HG02623 (cell line): ENCODE data around the gene TEX14.

Source experiments
- ATAC-seq: cut with Tn5 transposase; IDR thresholded peaks from one replicate; pipeline ENCODE4 v1.9.1; 2021; ENCODE audit warnings: moderate library complexity; ENCODE audit not compliant: unreplicated experiment

TEX14 gene

DNA sequence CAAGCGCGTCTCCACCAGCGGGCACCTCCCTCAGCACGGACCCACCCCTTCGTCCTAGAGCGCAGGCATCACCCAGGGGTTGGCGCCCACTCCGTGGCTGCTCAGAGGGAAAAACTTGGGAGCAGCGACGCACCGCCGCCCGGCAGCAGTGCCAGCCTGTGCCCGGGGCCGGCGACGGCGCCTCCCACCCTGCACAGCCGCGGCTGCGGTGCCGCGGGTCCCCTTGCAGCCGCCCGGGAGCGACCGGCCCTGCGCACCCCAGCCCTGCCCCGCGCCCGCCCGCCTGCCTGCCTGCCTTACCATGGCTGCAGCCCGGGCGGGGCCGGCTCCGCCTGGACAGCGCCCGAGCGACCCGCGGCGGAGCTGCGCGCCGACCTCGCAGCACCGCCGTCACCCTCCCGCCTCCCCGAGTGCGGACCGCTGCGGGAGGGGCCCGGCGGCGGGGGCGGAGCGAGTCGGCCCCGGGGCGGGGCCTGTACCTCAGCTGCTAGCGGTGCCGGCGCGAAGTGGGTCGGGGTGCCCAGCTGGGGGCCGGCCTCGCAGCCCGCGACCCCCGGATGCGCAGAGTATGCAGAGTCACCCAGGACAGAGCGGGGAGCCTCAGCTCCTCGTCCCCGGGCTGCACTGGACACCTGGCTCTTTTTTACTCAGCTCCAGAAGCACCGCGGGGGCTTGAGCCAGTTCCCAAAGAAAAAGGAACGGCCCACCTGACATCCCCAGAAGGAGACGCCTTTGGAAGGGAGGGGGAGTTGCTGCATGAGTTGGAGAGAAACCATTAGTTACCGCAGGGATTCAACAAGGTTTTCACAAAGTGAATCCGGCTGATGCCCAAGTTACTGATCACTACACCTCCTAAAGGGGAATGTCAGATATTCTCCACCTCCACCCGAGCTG, 159.9 kb downstream of the TEX14 start:
- ATAC-seq, result peak; percentile 67

DNA sequence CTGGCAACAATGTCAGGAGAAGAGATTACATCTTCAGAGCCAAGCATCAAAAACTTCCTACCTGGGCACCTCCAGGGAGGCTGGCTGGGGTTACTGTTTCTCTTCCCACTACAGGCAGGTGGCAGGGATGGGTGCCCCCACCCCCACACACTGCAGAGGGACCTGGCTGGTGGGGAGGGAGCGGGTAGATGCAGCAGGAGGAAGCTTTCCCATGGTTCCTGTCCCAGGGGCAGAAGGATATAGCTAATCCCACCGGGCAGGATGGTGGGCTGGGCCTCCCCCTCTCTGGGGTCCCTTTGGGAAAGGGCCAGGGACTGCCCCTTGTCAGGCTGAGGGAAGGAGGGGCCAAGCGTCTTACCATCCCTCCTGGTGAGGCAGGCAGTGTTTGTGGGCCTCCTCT, 160.7 kb downstream of the TEX14 start:
- ATAC-seq, result no peak

DNA sequence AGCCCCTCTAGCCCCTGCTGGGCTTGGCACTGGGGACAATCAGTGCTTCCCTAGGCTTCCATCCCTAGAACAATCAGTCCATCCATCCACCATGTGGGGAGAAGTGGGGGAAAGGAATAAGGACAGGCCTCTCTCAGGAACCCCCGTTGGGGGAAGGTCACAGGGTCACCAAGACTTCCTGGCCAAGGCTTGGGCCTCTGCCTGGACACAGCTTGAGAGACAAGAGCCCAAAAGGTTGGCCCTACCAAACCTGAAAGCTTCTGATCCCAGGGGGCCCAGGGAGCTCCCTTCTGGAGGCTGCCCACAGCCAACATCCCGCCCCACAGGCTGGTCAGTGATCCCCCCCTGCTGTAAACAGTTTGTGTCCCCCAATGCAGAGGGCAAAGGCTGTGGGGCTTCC, 161.2 kb downstream of the TEX14 start:
- ATAC-seq, result no peak

DNA sequence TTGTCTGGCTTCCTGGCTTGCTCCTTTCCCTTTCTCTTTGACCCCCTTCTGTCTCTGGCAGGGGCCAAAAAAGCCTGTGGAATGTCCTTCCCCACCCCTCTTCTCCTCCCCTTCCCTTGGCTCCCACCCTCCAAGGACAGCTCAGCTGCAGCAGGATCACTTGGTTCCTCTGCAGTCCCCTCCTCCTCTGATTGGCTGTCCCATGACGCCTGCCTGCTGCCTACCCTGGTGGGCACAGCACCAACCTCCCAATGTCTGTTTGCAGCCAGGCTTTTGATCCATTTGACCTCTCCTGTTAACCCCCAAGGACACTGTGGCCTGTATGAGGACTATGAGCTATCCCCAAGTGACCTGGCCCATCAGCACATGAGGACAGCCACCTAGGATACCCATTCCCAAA, 162.6 kb downstream of the TEX14 start:
- no peak for ATAC-seq

DNA sequence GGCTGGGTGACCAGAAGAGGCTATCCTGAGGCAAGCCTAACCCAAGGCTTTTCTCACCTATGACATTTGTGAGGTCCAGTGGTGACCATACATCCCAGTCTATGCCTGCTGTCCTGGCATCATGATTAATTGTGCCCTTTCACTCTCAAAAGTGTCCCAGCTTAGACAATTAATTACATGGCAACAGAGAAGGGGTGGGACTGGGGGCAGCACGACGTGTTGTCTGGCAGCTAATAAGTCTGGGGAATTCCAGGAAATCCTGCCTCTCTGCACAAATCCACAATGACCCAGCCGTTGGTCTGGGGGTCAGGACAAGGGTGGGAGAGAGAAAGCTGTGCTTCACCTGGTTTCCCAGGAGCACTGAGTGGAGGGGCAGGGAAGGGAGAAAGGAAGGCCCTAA, 163.4 kb downstream of the TEX14 start:
- ATAC-seq, result no peak

DNA sequence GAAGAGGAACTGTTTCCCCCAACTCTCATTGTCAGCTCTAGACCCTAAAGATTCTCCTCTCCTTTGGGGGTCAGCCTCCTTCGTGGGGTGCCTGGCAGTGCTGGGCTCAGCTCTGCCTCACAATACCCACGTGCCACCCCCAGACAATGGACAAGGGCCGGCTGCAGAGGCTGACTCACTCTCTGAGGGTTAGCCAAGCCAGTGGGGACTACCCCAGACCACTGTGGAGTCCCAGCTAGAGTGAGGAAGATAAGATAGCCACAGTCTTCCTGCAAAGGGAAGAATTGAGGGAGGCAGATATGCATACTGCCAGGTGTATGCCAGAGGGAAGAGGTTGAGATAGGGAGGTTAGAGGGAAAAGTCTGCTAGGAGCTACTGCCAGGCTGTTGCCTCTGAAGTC, 163.9 kb downstream of the TEX14 start:
- ATAC-seq, result no peak

DNA sequence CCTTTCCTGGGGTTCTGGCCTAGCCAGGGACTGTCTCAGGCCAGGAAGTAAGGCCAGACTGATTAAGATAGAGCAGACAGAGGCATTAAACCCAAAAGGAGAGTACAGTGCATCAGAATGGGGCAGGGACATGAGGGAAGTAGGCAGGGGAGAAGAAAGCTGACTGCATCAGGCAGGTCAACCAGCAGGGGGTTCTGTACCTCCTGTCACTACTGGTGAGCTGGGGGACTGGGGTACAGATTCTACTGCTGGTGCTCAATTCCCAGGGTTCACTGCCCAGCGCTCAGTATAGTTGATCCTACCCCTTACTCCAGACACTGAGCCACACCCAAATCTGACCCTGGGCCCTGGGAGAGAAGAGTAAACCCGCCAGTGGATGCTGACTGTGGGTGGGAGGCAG, 164.5 kb downstream of the TEX14 start:
- ATAC-seq, result no peak

DNA sequence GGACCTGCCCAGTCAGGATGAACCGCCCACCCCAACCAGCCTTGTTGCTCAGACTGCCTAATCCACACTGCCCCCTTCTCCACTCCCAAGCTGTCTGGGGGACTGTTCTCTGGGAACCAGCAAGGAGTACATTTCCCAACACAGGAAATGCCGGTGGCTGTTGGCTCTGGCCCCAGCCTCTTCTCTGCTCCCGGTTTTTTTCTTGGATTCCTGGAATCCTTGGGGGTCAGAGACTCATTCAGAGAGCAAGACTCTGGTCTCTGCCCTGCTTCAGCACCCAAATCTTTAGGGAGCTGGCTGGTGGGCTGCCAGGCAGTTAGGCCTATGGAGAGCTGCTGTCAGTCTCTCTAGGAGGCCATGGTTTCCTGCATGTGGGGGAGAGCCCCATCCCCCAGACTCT, 166.6 kb downstream of the TEX14 start:
- no peak for ATAC-seq

DNA sequence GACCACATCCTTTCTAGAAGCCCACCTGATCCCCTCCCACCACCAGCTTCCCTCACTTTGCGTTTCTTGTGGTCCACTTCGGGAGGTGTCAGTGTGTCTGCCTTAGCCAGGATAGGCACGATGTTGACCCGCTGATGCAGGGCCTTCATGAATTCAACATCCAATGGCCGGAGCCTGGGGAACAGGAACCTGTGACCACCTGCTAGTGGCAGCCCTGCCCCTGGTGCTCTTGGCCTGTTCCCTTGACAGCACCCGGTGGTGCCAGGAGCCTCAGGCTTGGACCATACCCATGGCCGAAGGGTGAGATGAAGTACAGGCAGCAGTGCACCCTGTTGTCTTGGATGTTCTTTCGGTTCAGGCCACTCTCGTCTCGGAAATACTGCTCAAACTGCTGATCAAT, 170.2 kb downstream of the TEX14 start:
- no peak for ATAC-seq

DNA sequence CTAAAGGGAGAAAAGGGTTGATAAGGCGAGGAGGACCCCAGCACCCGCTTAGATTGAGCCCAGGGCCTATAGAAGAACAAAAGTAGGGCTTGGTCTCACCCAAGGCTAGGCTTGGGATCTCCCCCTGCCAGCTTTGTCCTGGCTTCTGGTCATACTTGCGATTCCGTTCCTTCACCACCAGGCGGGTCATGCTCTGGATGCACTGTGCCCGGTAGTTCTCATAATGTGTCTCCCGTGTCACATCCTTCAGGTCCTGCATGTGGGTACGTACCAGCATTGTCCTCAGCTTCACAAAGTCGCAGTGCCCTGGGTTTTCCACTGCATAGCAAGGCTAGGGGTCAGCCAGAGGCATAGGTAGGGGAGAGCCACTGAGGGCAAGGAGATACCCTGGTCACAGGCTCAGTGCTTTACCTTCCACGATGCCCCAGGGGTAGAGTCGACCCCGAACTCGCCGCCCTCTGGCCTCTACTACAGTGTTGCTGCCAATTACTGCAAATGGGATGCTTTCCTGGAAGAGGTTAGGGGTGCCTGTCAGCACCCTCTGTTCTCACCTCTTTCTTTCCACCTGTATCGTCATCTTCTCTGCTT, 170.9 kb downstream of the TEX14 start:
- no peak for ATAC-seq

DNA sequence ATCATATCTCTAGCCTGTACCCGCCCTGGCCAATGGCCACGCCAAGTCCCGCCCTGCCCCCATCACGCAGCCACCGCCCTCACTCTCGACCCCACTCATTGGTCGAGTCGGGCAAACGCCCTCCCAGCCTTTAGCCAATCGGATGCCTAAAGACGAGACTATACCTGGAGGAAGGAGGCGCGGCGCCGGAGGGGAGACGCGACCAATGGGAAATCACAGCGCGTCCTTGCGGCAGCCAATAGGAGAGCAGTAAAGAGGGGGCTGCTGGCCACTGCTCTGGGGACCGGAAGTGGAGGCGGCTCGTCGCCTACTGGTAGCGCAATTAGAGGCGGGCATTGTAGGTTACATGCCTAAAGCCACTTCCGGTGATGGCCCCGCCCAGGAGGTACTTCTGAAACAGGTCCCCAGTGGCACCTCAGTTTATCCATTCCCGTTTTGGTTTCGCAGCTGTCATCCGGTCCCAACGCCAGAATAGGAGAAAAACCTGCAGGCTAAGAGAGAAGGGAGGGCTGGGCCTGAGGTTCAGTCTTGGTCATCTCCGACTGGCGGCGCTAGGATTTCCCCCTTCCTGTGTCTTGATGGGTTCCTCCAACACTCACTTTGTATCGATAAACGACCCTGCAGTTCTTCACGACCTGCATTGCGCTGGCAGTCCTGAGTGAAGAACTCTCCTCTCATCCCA, 173.8 kb downstream of the TEX14 start:
- ATAC-seq, result peak; percentile 80

DNA sequence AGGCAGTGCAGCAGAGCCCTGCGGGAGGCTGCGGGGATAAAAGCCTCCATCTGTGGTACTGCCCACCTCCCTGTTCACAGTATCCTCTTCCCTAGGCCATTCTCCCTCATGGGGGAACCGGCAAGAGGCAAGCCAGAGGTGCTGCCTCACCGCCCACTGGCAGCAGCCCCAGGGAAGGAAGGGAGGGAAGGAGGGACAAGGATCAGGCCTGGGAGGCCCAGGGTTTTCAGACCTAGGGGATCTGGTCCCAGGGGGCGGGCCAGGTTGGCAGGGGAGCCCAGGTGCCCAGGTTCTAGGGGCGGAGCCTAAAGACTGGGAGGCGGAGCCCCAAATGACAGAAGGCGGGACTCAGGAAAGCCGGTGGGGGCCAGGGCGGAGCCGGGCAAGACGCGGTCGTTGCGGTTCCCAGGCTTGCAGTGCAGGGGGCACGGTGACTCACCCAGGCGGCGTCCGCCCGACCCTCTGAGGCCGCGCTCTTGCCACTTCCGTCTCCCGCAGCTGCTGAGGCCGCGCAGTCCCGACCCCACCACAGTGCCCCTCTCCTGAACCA, 174.4 kb downstream of the TEX14 start:
- no peak for ATAC-seq

DNA sequence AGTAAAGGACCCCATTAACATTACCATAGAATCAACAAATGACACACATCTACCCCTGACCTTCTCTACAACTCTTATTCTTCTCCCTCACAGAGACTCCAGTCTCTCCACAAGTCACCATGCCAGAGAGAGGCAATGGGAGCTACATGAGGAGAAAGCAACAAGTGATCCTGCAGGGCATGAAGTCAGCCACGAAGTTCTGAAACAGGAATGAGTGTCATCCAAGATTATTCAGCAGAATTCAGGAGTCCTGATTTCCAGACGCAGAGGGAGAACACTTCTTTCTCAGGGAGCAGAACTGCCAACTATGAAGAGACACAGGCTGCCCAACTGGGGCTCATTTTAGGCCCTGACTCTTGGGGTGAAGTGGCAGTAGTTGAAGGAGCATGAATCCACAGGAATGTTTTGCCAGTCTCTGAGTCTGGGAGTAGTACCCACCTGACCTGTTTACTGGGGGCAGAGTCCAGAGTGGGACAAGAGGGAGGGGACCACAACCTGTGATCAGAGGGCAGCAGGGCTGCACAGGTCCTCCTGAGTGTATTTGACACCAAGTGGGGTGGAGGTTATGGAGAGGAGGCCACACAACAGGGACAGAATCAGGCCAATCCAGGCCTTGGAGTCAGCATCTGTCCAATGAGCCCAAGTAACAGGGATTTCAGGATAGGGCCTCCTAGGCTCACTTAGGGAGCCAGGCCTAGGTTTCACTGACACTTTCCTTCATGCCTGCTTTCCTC, 175.0 kb downstream of the TEX14 start:
- ATAC-seq, result no peak

DNA sequence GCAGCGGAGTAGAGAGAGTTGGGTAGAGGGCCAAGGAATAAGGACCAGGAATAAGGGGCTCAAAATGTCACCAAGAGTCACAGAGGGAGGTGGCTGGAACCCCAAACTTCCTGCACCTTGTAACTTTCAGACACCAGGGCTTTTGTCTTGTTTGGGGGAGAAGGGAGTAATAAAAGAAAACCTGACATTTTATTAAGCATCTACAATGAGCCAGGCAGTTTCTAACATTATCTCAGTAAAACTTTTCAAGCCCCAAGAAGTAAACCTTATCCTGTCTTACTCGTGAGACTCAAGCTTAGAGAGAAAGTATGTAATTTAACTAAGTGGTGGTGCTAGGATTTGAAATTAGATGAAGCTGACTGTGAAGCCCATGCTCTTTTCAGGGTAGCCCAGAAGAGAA, 176.6 kb downstream of the TEX14 start:
- no peak for ATAC-seq

DNA sequence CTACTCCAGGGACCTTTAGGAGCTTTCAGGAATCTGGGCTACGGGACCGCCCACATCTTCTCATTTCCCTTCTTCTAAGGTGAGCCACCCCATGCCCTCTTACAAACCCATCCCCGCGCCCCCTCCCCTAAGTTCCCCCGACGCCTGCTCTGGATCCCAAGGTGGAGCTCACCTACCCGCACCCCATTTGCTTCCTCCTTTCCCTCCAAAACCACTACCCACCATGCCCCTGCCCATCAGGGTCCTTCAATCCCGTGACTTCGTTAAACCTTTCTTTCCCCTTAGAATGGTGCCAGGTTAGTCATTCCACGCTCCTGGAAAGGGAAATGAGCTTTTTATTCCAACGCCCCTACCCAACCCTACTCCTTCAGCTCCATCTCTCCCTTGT, 177.1 kb downstream of the TEX14 start:
- no peak for ATAC-seq

DNA sequence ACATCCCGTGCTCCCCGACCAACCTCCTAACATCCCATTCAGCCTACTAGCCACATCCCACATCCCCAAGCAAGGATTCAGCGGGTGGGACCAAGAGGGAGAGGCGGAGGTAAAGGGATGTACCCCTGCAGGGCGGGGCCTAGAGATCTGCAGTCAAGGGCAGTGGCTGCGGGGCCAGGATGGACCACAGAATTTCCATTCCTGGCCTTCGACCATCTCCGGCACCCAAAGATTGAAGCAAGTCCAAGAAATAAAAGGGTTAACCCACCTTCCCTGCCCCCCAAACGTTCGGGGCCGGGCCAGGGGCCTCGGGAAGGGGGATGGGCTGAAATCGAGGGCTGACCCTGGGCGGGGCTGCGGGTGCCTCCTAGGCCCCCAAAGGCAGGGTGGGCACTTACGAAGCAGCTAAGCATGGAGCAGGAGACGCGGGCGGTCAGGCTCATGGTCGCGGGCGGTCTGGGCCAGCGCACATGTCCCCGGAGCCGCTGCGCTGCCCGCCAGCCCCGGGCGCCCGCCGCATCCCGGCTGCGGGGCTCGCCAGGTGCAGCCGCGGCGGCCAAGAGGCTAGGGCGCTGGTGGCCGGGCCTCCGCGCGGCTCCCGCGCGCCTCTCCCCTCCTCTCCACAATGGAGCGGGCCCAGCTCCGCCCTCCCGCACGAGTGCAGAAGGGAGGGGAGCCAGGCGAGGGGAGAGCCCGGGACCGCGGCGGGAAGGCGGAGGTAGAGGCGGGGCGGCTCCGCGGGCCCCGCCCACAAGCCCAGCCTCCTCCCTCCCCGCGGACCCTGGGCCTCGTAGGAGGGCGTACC, 177.7 kb downstream of the TEX14 start, which contains the start of gene MTMR4:
MTMR4 (minus strand) TSS at position 674 of the 805 bp plus-strand sequence; CDS start at position 443, 231 bp downstream.
- ATAC-seq, result no peak

DNA sequence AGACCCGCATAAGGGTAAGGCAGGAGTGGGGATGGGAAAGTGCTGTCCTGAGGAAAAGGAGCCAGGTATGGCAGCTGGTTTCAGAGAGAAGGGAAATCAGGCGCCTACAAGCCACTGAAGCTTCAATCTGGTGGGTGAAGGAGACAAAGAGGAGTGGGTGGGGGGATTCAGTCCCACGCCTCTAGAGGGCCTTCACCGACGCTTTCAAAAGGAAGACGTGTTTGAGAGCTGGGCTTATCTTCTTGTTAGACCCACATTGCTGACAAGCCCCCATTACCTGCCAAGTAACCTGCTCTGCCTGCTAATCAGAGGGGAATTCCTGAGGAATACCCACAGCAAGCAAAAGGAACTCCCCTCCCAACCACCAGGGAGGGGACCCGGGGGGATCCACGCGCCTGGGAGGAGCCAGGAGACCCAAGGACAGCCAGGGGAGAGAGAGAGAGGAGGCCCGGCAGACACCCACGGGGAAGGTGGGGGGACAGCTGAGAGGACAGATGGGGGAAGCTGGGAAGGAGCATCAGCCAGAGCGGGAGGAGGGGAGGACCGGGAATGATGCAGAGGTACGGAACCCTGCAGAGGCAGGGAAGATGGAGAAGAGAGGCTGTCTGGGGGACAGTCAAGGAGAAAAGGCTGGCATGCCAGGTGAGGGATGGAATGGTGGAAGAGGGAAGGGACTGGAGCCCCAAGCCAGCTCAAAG, 178.4 kb downstream of the TEX14 start:
- ATAC-seq, result no peak

DNA sequence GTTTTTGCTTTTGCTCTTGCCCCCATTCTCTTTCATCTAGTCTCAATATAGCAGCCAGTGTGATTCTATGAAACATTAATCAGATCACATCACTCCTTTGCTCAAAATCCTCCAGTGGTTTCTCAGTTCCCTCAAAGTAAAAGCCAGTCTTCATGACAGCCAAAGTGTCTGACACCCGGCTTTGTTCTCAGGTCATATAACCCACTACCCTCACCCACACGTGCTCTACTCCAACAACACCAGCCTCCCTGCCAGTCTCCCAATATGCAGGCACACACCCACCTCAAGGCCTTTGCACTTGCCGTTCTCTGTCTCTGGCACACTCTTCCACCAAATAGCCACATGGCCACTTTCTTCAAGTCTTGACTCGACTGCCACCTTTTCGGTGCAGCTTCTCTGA, 181.8 kb downstream of the TEX14 start:
- no peak for ATAC-seq

DNA sequence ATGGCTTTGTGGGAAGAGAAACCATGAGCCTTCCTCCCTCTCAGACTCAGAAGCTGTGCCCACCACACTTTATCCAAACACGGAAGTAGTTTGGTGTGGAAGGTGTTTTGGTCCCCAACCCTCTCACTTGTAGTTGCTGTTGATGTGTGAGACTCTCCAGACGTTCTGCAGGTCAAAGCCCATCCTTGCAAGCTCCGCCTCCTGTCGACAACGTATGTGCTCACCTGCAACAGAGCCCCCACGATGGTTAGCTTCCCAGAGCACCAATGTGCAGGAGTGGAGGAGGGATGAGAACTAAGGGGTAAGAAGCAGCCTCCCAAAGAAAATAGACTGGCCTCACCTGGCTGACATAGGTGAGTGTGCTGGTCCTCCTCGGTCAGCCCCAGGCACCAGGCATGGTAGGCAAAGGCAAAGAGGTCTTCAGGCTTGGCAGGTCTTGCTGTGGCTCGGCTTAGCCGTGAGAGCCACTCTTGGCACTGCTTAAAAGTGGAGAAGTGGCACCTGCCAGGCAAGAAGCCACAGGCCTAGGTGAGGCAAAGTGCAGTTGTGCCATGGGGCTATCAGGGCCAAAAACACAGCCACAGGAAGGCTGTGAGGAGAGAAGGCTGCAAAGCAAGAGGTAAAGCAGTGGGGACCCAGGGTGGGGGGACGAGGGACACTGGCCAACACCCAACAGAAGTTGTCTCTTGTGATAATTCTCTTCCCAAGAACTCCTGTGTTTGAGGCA, 183.3 kb downstream of the TEX14 start:
- no peak for ATAC-seq
